Measurements from ENCODE around the gene SLC9A1.

SLC9A1 gene

DNA sequence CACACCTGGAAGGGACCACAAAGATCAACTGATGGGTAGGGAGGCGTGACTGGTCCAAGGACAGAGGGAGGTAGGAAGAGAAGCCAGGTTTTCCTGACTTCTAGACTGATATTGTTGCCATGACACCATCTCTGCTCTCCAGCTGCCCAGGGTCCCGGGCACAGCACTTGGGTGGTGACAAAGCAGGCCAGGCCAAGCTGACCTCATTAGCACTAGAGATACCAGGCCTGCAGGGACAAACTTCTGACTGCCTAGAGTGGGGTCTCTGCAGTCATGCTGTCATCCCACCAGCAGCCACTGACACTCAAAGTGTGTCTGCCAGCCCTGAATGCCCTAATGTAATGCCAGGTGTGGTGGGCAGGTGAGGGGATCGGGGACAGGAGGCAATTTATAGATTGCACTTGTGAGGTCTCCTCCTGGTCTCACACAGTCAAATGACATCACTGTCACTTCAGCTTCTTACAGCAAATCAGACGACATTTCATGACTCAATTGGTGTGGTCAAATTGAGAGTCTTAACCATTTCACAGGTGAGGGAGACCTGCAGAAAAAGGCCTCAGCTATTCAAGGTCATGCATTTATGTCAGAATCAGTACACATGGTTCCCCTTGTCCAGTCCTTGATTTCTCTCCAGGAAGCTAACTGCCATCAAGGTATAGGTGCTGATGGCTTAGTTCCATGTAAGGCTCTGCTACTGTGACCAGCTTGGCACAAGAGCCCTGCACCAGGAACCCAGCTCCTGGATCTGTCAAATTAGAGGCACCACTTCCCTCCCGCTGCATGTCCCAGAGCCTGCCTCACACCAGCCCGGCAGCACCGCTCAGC lies 2.7 kb downstream of the SLC9A1 start:
- no peak for DNase-seq

DNA sequence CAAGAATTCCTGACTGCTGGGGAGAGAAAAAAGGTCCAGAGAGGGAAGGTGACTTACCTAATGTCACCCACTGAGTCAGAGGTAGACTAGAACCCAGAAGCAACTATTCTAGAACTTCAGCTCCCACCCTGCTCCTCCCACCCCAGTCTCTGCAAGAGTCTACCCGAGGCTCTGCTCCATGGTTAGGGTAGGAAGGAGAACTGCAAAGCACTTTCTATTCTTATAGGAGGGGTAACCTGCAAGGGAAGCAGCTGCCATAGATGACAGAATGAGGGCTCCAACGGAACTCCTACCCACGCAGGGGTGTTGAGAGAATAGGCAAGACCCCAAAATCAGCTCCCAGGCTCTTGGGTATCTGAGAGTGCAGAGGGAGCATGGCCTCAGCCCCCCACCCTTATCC lies 4.3 kb downstream of the SLC9A1 start:
- DNase-seq = no peak

DNA sequence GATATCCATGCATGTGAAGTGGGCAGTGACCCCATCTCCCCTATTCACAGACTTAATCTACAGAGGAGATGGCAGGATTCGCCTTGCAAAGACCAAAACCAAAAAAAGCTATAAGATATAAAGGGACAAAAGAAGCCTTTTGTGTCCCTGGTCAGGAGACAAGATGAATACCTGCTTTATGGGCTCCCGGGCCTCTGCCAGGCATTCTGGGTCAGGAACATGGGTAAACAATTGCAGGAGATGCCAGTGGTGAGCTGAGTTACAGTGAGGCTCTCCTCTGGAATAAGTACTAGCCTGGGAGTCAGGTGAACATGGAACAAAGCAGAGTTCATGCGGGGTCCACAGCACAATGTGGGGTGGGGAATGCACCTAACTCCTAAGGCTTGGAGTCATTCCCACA lies 4.7 kb downstream of the SLC9A1 start:
- no peak for DNase-seq

DNA sequence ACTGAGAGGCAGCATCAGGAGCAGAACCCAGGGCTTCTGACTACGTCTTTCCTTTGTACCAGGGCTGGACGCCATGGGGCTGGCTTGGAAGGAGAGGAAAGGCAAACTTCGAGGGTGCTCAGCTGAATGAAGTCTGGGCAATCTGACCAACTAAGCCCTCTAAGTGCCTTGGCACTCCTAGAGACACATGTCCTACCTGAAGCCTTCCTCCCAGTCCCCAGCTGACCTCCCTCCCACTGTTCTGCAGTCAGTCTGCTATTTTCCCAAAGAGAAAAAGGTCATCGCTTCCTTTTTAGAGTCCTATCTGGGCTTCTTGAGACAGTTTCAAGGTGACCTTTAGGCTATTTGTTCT lies 5.2 kb downstream of the SLC9A1 start:
- DNase-seq = no peak

DNA sequence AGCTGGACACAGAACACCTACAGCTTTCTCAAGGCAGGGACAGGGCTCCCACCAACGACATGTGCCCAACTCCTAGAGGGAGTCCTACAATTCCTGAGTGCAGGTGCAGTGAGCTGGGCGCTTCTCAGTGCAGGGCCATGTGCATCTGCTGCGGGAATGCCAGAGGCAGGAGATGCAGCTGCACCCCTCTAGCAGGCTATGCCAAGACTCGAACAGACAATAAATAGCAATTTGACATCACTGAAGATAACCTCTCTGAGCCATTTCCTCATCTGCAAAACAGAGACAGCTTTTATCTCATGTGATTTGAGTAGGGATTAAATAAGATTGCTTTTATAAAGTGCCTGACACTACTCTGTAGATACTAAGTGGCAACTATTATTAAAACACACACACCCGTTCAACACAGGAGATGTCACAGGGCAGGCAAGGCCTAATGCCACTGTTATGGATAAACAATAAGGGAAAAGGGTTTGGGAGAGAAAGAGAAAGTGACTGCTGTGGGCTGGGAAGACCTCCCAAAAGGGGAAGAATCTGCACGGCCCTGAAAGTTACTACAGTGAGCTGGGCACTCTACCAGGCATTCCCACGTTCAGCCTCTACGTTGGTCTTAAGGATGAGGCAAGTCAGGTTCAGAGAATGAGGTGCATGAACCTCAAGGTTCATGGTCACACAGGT lies 5.7 kb downstream of the SLC9A1 start:
- DNase-seq = no peak

DNA sequence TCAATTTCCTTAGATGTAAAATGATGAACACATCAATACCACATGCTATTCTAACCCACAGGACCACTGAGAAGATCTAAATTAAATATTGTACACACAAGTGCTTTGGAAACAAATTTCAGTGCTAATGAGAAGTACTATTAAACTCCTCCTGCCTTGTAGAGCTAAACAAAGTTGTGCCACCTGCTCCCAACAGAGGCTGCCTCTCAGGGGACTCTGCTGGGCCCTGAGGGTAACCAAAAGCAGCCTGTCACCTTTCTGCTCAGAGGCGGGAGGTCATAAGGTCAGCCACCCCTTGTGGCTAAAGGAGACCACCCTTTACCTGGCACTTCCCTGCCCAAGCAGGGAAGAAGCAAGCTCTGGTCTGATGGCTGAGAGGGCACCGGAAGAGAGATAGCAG lies 6.3 kb downstream of the SLC9A1 start:
- no peak for DNase-seq

DNA sequence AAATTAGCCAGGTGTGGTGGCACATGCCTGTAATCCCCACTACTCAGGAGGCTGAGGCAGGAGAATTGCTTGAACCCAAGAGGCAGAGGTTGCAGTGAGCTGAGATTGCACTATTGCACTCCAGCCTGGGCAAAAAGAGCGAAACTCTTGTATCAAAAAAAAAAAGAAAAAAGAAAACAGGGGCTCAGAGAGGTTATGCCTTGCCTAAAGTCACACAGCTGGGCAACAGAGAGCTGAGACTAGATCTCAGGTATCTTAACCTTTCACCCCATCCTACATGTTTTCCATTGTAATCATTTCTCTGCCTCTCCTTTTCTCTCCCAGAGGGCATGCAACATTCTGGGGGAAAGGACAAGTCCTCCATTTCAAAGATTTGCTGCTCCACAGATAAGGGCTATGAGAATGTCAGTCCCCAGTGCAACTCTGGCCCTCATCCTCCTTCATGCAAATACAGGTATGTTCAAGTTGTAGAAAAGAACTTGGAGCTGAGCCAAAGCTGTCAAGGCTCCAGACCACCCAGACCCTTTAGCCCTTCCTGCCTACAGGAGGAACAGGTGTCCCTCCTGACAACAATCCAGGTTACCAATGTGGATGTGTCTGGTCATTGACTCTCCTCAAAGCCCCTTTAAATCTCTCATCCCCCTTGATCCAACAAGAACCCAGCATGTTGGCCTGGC lies 6.9 kb downstream of the SLC9A1 start:
- DNase-seq = no peak

DNA sequence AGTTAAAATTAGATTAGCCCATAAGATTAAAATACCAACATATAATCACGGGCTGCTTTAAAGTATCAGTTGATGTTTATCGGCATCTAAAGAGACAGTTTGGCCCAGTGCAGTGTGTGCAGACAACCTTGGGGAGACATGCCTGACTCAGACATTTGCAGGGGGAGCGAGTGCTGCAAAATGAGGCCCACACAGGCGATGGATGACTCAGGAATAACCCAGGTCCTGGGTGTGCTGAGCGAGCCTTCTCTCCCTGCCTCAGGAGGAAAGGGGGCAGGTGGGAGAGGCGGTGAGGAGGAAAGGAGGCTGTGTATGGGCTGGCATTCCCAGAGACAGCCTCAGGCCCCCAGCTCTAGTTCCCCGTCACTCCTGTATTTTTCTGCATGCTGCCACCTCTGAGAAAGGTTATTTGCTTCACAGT lies 9.0 kb downstream of the SLC9A1 start:
- DNase-seq = peak in 2 of 56 donors; percentile 23 to 27

DNA sequence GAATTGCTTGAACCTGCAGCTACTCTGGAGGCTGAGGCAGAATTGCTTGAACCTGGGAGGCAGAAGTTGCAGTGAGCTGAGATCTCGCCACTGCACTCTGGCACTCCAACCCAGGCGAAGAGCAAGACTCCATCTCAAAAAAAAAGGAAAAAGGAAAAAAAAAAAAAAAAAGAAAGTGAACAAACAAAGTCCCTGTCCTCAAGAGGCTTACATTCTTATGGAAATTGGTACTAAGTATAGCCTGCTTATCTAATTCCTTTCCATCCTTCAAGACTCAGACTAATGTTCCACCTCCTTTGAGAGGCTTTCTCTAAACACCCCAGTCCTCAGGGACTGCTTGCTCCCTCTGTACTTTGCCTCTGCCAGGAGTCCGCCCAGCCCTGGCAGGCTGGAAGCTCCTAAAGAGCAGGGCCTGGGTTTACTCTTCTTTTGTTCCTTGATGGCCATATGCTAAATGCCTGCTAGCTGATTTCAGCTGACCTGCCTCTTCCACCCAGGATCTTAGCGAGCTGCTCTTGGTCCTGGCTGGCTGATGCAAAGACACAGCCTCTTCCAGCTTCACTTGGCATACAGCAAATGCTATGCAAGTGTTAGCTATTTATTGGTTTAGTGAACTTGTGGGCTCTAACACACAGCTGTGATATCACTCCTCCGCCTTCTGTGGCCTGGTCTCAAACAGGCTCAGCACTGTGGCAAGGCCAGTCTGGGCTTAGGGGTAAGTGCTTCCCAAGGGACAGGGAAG lies 9.8 kb downstream of the SLC9A1 start:
- DNase-seq = no peak

DNA sequence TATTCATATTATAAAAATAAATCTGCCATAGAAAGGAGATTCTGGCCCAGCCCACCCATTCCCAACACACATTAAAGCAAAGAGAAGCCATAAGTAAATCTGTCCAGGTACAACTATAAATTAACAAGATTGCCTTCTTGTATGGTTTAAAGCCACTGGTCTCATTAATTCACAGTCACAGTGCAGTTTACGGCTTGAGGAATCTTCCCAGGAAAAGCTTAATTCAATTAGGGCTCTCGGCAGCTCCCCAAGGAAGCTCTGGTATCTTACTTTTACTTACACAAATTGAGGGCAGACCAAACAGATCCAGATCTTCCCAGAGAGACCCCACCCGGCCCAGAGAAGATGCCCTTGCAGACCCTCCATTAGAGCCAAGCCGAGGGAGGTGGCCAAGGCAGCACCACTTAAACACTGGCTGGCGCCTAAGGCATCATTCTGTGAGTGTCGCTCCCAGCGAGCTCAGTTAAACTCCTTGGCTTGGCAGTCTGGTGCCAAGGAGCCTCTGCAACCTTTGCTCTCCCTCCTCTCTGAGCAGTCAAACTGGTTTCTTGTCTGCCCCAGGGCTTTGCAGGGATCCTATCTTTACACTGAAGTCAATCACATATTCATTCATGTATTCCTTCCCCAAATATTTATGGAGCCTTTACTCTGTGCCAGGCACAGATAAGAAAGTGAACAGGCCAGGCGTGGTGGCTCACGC lies 10.7 kb downstream of the SLC9A1 start:
- no peak for DNase-seq

DNA sequence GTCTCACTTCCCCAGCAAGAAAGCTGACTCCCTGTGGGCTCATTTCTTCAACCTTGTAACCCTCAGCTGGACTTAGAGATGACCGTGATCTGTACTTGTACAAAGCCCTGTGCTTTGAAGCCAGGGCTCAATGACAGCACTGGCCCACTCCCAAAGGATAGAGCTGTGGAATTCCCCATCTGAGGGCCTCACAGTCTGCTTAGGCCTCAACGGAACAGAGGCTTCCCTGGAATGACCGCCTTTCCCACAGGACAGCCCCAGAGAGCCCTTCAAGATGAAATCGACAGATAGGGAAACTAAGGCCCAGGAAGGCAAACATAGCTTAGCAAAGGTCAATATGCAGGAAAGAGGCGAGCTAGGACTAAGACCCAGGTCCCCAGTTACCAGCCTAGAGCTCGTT lies 11.5 kb downstream of the SLC9A1 start:
- DNase-seq = no peak

DNA sequence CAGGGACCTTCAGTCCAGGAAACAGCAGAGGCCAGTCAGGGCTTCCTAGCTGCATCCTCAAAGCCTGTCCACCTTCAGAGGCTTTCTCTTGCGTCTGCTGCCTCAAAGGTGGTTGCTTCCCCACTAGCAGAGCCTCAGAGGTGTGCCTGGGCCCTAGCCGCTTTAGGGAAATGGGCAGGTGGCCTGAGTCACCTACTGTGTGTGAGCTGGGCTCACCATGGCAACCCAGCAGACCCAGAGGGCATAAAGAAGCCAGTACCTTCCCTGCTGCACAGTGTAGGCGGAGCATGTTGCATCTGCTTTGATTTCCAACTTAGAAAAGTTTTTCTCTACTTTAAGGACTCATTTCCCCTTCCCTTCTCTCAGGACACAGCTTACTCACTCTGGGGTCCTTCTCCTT lies 12.5 kb downstream of the SLC9A1 start:
- DNase-seq = no peak

DNA sequence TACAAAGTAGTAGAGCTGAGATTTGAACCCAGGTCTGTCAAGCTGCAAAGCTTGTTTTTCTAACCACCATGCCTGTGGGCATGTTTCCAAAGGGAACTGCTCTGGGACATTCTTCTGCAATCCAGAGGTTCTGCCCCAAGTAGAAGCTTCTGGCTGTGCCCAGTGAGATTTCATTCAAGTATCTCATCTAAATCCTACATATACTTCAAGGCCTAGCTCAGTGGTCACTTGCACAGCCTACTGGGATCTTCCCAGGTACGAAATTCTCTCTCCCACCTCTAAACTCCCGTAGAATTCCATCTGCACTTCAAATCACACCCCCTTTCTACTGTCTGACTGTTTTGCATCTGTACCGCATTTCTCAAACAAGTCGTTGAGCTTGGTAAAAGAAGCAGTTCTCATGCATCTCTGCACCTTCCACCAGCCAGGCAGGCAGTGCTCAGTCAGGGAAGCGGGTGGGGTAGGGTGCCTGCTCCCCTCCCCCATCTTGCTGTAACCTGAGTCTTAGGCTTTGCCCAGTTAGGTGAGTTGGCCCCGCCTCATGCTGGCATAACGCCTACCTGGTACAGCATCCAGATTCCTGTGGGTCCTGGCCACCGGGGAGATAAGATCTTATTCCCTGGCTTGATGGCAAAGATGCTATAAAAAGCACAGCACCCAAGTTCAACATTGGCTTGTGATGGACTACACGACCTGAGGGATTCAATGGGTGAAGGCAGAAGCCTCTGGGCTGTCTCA lies 13.5 kb downstream of the SLC9A1 start:
- no peak for DNase-seq

DNA sequence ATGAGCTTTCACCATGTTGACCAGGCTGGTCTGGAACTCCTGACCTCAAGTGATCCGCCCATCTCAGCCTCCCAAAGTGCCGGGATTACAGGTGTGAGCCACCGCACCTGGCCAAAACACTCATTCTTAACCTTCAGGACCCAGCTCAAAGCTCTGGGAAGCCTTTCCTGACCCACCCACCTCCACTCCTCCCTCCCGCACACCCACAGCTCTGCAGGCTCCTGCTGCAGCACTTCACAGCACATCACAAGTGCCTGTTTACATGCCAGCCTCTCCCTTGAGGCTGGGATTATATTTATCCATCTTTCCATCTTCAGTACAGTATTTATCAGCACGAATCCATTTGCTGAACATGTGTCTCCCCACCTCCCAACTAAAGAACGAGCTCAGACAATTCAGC lies 14.9 kb downstream of the SLC9A1 start:
- DNase-seq = no peak

DNA sequence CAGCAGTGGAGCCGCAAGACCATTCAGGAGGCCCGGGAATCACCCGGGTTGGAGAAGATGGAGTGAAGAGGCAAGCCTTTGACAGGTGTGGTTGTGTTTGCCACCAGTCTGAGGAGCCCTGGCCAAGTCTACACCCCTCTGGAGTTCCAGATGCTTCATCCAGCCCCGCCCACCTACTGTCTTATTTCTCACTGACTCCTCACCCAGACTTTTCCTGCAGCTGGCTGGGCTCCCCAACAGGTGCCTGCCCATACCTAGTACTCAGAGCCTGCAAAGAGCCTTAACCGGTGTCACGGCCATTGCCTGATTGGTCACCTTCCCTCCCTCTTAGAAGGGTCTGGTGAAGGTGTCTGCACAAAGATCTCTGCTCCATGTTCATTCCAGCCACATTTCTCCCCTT lies 16.0 kb downstream of the SLC9A1 start:
- DNase-seq = no peak

DNA sequence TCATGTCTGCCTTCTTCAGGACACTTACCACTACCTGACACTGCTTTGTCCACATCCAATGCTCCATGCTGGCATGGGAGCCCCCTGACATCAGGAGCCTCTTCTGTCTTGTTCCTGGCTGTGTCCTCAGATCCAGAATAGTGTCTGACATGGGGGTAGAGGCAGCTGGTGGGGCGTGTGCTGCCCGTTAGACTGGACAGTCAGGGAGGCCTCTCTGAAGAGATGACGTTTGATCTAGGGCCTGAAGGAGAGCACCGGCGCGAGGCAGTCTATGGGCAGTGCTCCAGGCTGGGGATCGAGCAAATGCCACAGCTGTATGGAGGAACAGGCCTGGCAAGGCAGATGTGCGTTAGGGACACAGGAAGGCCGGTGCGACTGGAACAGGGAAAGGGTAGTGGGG lies 16.6 kb downstream of the SLC9A1 start:
- no peak for DNase-seq

DNA sequence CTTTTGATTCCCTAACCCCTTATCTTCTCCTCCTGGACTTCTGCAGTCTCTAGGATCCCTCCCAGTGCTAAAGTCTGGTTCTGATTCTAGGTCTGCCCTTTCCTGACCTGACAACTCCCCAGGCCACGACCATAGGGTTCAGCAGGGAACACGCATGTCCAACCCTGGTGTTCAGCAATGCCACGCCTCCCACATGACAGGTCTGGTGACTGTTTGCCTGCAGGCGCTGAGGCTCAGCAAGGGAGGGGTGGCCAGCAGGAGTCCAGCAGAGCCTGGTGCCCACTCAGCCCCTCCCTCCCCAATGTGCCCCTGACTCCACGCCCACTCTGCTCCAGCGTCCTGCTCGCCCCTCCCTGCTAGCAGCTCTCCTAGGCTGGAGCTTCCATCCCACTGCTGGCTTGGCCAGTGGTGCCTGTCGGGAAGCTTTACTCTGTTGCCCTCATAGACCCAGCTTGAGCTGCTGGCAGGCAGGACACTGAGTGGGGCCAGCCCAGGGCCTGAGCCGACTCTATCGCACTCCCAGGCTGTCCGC lies 17.3 kb downstream of the SLC9A1 start:
- peak in 1 of 56 donors; percentile 14 for DNase-seq

DNA sequence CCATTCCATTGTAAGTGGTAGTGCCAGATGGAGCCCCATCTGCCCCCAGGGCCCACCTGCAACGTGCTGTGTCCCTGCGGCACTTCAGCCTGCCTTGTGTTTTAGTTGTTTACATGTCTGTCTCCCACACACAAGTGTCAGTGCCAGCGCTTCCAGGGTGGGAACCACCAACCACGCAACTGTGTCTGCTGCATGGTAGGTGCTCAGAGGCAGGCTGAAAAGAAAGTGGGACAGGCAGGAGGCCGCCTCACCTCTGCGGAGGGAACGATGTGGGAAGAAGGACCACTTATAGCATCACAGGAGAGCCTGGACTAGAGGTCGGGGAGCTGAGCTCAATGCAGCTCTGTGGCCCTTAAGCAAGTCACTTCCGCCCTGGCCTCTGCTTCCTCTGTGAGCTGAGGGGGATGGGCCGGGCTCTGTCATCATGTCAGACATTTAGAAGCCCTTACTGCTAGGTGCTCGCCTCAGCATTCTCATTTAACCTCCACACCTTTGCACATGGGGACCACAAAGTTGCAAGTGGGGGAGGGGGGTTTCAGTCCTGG lies 17.9 kb downstream of the SLC9A1 start:
- peak in 16 of 56 donors; percentile 12 to 60 (median 40) for DNase-seq

DNA sequence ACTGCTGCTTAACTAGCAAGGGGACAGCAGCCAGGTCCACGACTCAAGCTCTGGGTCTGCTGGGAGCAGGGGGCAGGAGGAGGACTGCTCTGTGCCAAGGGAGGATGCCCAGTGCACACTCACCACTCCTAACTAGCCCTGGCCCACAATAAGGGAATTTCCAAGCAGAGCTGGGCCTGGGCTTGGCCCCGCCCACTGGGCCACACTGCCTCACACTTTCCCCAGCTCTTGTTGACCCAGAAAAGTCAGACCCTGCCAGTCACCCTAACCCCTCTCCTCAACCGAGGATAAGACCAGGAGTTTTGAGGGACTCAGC lies 18.7 kb downstream of the SLC9A1 start:
- no peak for DNase-seq
